Gastroesophageal sphincter (tissue), 4 donors: ENCODE results near the gene GALNT17. TPM values are rescaled to one million over a fixed set of nuclear protein-coding genes. Genes with fewer than 3 reads are reported as not detected.
A peak's percentile ranks its signal among the peaks of the same experiment; 100 is the strongest.

ENCODE experiments used
- ATAC-seq: fragments of 150-250 bp; one replicate; pipeline ENCODE4 v1.9.1; 2016; ENCODE audit warnings: mild to moderate bottlenecking, moderate library complexity
- H3K27ac ChIP-seq, 4 donors: fragments of 200-600 bp; sonication (generic) in 3 of 4; 1 replicate in 3 of 4; 2 replicates in 1 of 4; pipeline ENCODE4 v1.5.1; 2016 to 2019
- H3K27me3 ChIP-seq: fragments of 200-600 bp; sonication (generic); one replicate; pipeline ENCODE4 v1.5.1; 2019
- H3K36me3 ChIP-seq, 2 donors: fragments of 200-600 bp; sonication (generic); one replicate each; pipeline ENCODE4 v1.5.1; 2019; ENCODE audit warnings: control low read depth in 1 of 2
- H3K4me1 ChIP-seq, 3 donors: fragments of 200-600 bp; sonication (generic); 1 replicate in 2 of 3; 2 replicates in 1 of 3; pipeline ENCODE4 v1.5.1; 2016 to 2019; ENCODE audit warnings: control low read depth in 2 of 3
- H3K4me3 ChIP-seq, 2 donors: fragments of 200-600 bp; sonication (generic); one replicate each; pipeline ENCODE4 v1.5.1; 2019; ENCODE audit warnings: mild to moderate bottlenecking in 1 of 2, moderate library complexity in 1 of 2
- H3K9me3 ChIP-seq, 3 donors: fragments of 200-600 bp; sonication (generic); one replicate each; pipeline ENCODE4 v1.5.1; 2017 to 2019; ENCODE audit warnings: control low read depth in 2 of 3
- EP300 ChIP-seq: sonication (generic); formaldehyde crosslinking; IDR thresholded peaks from one replicate; pipeline ENCODE4 v1.6.1; 2017; ENCODE audit warnings: antibody characterized with exemption, mild to moderate bottlenecking
- POLR2A ChIP-seq, 2 donors: fragments of 450-650 bp; IDR thresholded peaks; one replicate each; pipeline ENCODE4 v1.6.1; 2017; ENCODE audit warnings: antibody characterized with exemption in 2 of 2, mild to moderate bottlenecking in 2 of 2, moderate library complexity in 1 of 2
- POLR2AphosphoS5 ChIP-seq: sonication (generic); formaldehyde crosslinking; IDR thresholded peaks from one replicate; pipeline ENCODE4 v1.6.1; 2017; ENCODE audit warnings: antibody characterized with exemption
- WGBS, 2 donors: methylation state at CpG; one replicate each; pipeline ENCODE4 v1.1.5; 2018; ENCODE audit warnings: low coverage in 1 of 2; 5-methylcytosine and 5-hydroxymethylcytosine counted together
- total RNA-seq, 4 donors: library from RNA; depleted of rRNA; stranded (reverse); fragments of >200 nt; gene quantifications; one replicate each; pipeline ENCODE4 v1.1.0, GENCODE V29; 2016
- TF ChIP-seq, protein P1 (sequence below), 4 experiments: fragments of 200-600 bp in 2 of 4; fragments of 450-650 bp in 2 of 4; sonication (generic) in 1 of 4; IDR thresholded peaks; one replicate each; pipeline ENCODE4 v1.5.1; 2017 to 2019; ENCODE audit warnings: antibody characterized with exemption in 4 of 4, mild to moderate bottlenecking in 2 of 4, moderate library complexity in 2 of 4

GALNT17 gene
- total RNA-seq, 4 donors from 2014 or later = 16.7 to 93.2 (median 34.8) TPM

DNA sequence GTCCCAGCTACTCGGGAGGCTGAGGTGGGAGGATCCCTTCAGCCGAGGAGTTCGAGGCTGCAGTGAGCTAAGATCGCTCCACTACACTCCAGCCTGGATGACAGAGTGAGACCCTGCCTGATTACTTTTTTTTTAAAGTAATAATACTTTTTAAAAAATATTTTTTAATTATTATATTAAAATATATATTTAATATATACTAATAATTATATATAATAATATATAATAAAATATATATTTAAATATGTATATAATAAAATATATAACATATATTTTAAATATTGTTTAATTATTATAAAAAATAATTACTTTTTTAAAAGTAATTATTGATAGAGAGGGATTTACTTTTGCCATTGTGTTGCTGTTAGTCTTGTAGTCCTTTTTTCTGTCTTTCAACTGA lies 169.2 kb downstream of the GALNT17 start:
- Histone ChIP-seq H3K4me3 (no peak overlapping the region), H3K36me3 (no peaks in the 10 kb centered on the region), H3K4me1 (peaks cover 0 to 44% (median 3%) of the 10 kb centered on the region in 3 donors), H3K27me3 (no peaks in the 10 kb centered on the region), H3K9me3 (no peaks in the 10 kb centered on the region), H3K27ac (peak overlapping the region in 3 of 4 donors; percentile 21 to 71 (median 67))
- 81 to 90% methylated on average over 3 to 4 of the region's 4 CpGs for WGBS, 2 donors
- TF ChIP-seq POLR2A (IDR thresholded peaks at IDR 0.05) = no peak
- no peak for TF ChIP-seq EP300
- TF ChIP-seq, protein P1, sequence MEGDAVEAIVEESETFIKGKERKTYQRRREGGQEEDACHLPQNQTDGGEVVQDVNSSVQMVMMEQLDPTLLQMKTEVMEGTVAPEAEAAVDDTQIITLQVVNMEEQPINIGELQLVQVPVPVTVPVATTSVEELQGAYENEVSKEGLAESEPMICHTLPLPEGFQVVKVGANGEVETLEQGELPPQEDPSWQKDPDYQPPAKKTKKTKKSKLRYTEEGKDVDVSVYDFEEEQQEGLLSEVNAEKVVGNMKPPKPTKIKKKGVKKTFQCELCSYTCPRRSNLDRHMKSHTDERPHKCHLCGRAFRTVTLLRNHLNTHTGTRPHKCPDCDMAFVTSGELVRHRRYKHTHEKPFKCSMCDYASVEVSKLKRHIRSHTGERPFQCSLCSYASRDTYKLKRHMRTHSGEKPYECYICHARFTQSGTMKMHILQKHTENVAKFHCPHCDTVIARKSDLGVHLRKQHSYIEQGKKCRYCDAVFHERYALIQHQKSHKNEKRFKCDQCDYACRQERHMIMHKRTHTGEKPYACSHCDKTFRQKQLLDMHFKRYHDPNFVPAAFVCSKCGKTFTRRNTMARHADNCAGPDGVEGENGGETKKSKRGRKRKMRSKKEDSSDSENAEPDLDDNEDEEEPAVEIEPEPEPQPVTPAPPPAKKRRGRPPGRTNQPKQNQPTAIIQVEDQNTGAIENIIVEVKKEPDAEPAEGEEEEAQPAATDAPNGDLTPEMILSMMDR (IDR thresholded peaks at IDR 0.05) = no peak
- TF ChIP-seq POLR2AphosphoS5 = no peak
- ATAC-seq = no peak

DNA sequence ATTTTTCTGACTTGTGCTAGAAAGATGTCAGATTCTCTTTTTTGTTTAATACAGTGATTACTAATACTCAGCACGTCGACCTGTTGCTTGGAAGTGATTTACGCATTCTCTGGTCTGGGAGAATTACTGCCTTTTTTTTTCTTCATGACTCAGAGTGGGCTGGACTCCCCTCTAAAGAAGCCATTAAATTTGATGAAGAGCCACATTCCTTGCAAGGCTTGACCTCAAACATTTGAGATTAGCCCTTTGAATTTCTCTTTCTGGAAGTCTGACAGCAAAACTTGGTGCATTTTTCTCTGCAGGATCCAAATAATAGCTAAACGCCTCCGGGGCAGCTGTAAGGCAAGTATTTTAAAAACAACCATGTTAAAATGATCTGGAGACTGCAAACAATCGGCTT lies 171.6 kb downstream of the GALNT17 start:
- Histone ChIP-seq H3K4me3 (no peak overlapping the region), H3K27me3 (no peaks in the 10 kb centered on the region), H3K27ac (peak overlapping the region in 3 of 4 donors; percentile 56 to 82 (median 59)), H3K9me3 (no peaks in the 10 kb centered on the region), H3K36me3 (no peaks in the 10 kb centered on the region), H3K4me1 (peaks cover 0 to 45% (median 3%) of the 10 kb centered on the region in 3 donors)
- 2 to 3% methylated on average over 5 to 6 of the region's 6 CpGs for WGBS, 2 donors
- TF ChIP-seq POLR2AphosphoS5 (peak; percentile 51), POLR2A (IDR thresholded peaks at IDR 0.05) (no peak)
- ATAC-seq = no peak

DNA sequence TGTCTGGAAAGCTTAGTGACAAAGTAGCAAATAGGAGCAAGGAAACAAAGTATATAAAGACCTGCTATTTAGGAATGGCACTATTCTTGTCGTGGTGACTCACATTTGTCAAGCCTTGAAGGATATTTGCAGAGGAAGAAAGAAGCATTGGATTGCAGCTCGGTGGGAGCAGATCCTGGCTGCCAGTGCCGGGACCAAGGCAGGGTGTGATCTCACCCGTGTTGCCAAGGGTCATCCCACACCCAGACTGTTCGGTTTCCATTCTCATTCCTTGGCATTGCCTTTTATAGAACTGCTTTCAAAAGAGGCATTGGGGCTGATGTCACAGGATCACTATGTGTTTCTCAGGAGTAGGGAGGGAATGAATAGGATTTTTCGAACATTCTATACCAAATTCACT lies 176.2 kb downstream of the GALNT17 start:
- H3K27ac ChIP-seq = peak overlapping the region; percentile 76 to 89 (median 83)
- TF ChIP-seq POLR2AphosphoS5 (peak; percentile 70), EP300 (no peak), POLR2A (IDR thresholded peaks at IDR 0.05) (no peak)
- TF ChIP-seq, protein P1 (IDR thresholded peaks at IDR 0.05) = no peak
- peaks cover 0 to 57% (median 3%) of the 10 kb centered on the region in 3 donors for H3K4me1 ChIP-seq
- H3K27me3 ChIP-seq = no peaks in the 10 kb centered on the region
- ATAC-seq = peak; percentile 85
- H3K36me3 ChIP-seq = no peaks in the 10 kb centered on the region
- 16 to 28% methylated on average over 6 of the region's 6 CpGs for WGBS, 2 donors
- H3K9me3 ChIP-seq = no peaks in the 10 kb centered on the region
- no peak overlapping the region for H3K4me3 ChIP-seq

DNA sequence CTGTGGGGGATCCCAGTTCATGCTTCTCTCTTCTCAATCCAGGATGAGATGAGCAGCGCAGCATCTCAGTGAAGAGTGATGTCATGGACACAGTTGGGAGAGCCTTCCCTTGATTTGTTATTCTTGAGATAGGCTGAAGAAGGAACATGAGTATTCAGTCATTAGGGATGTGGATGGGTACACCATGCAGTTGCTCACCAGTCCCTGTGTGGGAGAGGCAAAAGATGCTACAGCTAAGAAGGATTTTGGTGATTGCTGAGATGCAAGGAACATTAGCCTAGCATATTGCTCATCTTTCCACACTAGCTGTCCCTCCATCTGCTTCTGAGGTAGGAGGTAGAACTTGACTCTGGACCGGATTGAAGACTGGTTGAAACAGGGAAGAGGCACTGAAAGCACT lies 179.6 kb downstream of the GALNT17 start:
- H3K27ac ChIP-seq = peak overlapping the region in 3 of 4 donors; percentile 60 to 84 (median 82)
- WGBS, 2 donors = 42 to 65% methylated on average over 1 to 2 of the region's 2 CpGs
- H3K4me1 ChIP-seq = peaks cover 0 to 56% (median 3%) of the 10 kb centered on the region in 3 donors
- no peaks in the 10 kb centered on the region for H3K36me3 ChIP-seq
- H3K9me3 ChIP-seq = peaks cover 0 to 8% (median 0%) of the 10 kb centered on the region in 3 donors
- no peak for TF ChIP-seq EP300
- no peak for TF ChIP-seq POLR2A (IDR thresholded peaks at IDR 0.05)
- TF ChIP-seq, protein P1 (IDR thresholded peaks at IDR 0.05) = no peak
- no peak for TF ChIP-seq POLR2AphosphoS5
- H3K4me3 ChIP-seq = no peak overlapping the region
- H3K27me3 ChIP-seq = no peaks in the 10 kb centered on the region
- no peak for ATAC-seq

DNA sequence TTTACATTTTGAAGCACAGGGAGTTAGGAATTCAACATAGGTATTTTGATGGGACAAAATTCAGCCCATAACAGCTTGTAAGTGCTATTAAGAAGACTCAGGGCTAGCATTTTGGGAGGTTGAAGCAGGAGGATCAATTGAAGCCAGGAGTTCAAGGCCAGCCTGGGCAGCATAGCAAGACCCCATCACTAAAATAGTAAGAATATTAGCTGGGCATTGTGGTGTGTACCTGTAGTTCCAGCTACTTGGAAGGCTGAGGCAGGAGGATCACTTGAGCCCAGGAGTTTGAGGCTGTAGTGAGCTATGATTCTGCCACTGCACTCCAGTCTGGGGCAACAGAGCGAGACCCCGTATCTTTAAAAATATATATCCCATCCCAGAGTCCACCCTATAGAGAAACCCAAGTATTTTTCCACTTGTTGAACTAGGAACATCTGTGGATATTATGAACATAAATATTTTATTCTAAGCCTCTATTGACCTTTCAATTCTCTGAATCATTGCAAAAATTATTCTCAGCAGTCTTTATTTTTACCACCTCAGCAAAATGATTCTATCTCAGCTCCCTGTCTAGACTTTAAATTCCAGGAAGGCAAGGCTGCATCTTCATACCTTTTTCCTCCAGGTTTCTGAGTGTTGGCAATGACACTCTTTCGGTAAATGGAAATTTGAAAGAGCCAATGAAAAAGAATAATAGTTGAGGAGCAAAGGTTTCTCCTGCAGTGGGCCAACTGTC lies 181.0 kb downstream of the GALNT17 start:
- no peaks in the 10 kb centered on the region for H3K27me3 ChIP-seq
- peaks cover 0 to 57% (median 3%) of the 10 kb centered on the region in 3 donors for H3K4me1 ChIP-seq
- H3K36me3 ChIP-seq = no peaks in the 10 kb centered on the region
- TF ChIP-seq POLR2A (IDR thresholded peaks at IDR 0.05) (no peak), POLR2AphosphoS5 (no peak), EP300 (no peak)
- TF ChIP-seq, protein P1 (IDR thresholded peaks at IDR 0.05) = no peak
- ATAC-seq = no peak
- H3K9me3 ChIP-seq = peaks cover 0 to 8% (median 0%) of the 10 kb centered on the region in 3 donors
- no peak overlapping the region for H3K4me3 ChIP-seq
- WGBS, 2 donors = 59 to 62% methylated on average over 3 of the region's 3 CpGs
- H3K27ac ChIP-seq = peak overlapping the region in 3 of 4 donors; percentile 51 to 84 (median 82)
